CD4-positive, alpha-beta T cell treated with Interleukin-15 for 4 hours (primary cell): Measurements from ENCODE around the gene DDX41.

Source experiments
- DNase-seq: peaks from one replicate; pipeline ENCODE4 v3.0.0-alpha.2; 2020; ENCODE audit warnings: low spot score

The DDX41 gene

GRCh38 chr5:177512736-177513380 is 3.9 kb downstream of the DDX41 start:
- DNase-seq, result no peak

- DNase-seq, result no peak
Observed at GRCh38 chr5:177511796-177512675, 4.7 kb downstream of the DDX41 start.

- no peak for DNase-seq
Observed at GRCh38 chr5:177511181-177511580, 5.6 kb downstream of the DDX41 start.

- no peak for DNase-seq
Observed at GRCh38 chr5:177510567-177511053, 6.2 kb downstream of the DDX41 start.

- DNase-seq, result no peak
Observed at GRCh38 chr5:177509991-177510566, 6.7 kb downstream of the DDX41 start.

GRCh38 chr5:177509381-177509951 is 7.3 kb downstream of the DDX41 start, which contains the start of gene DOK3:
DOK3 (minus strand) TSS chr5:177509826; CDS start chr5:177509540, 286 bp downstream.
- no peak for DNase-seq

GRCh38 chr5:177508837-177509236 is 7.9 kb downstream of the DDX41 start:
- DNase-seq, result no peak

- no peak for DNase-seq
Observed at GRCh38 chr5:177508221-177508611, 8.5 kb downstream of the DDX41 start.

GRCh38 chr5:177507596-177508220 is 9.1 kb downstream of the DDX41 start:
- DNase-seq, result no peak

- no peak for DNase-seq
Observed at GRCh38 chr5:177507165-177507564, 9.6 kb downstream of the DDX41 start.

- no peak for DNase-seq
Observed at GRCh38 chr5:177505075-177505474, 11.7 kb downstream of the DDX41 start.

- no peak for DNase-seq
Observed at GRCh38 chr5:177504086-177505056, 12.4 kb downstream of the DDX41 start.

GRCh38 chr5:177503351-177504085 is 13.2 kb downstream of the DDX41 start:
- no peak for DNase-seq

- DNase-seq, result no peak
Observed at GRCh38 chr5:177502886-177503285, 13.9 kb downstream of the DDX41 start.

- DNase-seq, result no peak
Observed at GRCh38 chr5:177501874-177502678, 14.7 kb downstream of the DDX41 start.

- DNase-seq, result peak; percentile 82
Observed at GRCh38 chr5:177500685-177501522, 15.9 kb downstream of the DDX41 start.

- no peak for DNase-seq
Observed at GRCh38 chr5:177499842-177500241, 16.9 kb downstream of the DDX41 start.
